NT2/D1 (cell line): ENCODE data around the gene CCDC50.

Source experiments
- SUZ12 ChIP-seq: IDR thresholded peaks from 2 replicates; pipeline ENCODE4 v1.6.1; 2011; ENCODE audit not compliant: insufficient read length, insufficient read depth; ENCODE audit errors: extremely low read depth
- YY1 ChIP-seq: IDR thresholded peaks from 2 replicates; pipeline ENCODE4 v1.6.1; 2011; ENCODE audit not compliant: insufficient read length, insufficient read depth
- ZNF274 ChIP-seq: IDR thresholded peaks from 2 replicates; pipeline ENCODE4 v1.6.1; 2011; ENCODE audit warnings: mild to moderate bottlenecking, low read depth, low read length

- TF ChIP-seq YY1 (no peak), ZNF274 (no peak), SUZ12 (no peak)
Observed at GRCh38 chr3:191321019-191321767, 8.0 kb upstream of the CCDC50 start.
